ENCODE results near the gene LHX3.
A peak's percentile ranks its signal among the peaks of the same experiment; 100 is the strongest.

LHX3 gene

DNA sequence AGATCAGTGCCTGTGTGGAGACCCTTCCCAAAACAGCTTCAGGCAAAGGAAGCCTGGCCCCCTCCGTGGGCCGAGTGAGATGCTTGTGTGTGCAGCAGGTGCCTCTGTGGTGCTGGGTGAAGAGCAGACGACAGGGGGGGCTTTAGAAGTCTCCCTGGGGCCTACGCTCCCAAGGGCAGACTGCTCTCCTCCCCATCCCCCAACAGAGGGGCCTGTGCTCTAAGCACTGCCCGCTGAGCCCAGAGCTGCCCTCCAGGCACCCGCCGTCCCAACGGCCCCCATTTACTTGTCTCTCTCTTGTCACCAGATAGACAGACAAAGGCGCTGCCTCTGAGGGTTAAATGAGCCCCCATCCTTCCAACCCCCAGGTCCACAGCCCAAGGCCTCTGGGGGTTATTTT lies 2.7 kb upstream of the LHX3 start:
- no peak for DNase-seq (ENCODE audit: low spot score)

DNA sequence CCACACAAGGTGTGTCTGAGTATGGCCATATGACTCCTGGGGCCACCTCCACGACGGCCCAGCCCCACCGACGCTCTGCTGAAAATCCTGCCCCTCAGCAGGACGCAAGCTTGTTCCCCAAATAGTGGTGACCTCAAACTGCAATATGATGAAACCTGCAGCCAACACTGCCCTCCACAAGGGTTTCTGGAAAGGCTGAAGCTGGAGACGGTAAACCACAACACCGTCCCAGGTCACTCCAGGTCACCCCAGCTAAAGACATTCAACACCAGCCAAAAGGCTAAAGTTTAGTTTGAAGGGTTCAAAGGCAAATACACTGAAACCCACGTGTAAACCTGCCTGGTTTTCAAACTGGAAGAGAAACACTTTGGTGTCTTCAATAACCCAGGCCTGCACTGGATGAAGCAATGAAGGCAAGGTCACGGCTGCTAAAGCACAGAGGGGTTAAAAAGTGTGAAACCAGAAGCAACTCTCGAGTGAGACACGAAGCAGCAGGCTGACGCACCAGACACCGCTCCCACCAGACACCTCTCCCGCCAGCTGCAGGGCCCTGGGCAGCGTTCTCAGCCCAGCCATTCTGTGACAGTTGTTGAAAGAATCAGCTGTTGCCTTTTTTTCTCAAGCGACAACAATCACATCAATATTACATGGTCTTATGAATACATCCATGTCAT lies 1.8 kb upstream of the LHX3 start:
- no peak for DNase-seq (ENCODE audit: low spot score)

DNA sequence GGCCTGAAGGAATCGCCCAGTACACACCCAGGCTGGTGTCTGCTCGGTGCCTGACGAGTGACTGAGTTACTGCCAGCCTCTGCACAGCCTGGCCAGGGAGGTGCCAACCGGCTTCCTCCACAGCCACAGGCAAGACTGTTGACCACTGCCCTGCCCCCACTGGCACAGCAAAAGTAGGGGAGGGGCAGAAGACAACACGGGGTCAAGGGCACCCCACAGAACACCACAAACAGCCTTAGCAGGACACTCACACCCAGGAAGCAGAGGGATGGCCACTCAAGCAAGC lies 722 bp upstream of the LHX3 start:
- DNase-seq (ENCODE audit: low spot score) = no peak

DNA sequence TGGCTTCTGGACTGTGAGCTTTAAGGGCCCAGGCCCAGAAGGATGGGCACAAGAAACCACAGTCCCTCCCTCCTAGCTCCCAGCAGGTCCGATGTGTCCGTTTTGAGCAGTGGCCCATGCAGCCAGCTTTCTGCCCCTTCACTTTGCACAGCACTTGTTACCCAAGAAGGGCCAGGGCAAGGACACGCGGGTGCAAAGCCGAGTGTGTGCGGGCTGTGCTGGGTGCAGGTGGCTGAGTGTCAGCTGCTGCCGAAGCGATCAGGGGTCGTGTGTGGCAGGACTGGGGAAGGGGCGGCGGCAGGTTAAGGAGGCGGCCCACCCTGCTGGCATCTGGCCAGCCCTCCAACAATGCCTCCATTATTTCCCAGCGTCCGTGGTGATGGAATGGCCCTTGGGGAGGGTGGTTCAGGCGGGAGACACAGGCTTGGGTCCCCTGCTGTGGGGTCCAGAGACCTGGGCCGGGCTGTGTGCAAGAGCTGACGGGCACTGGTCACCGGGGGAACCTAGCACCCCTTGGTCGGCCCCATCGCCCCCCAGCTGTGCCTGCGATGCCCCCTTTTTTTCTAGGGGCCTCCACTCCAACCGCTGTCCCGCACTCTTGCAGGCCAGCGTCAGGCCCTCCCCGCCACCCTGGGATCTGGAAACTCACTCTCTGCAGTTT lies 653 bp downstream of the LHX3 start:
- no peak for DNase-seq (ENCODE audit: low spot score)

DNA sequence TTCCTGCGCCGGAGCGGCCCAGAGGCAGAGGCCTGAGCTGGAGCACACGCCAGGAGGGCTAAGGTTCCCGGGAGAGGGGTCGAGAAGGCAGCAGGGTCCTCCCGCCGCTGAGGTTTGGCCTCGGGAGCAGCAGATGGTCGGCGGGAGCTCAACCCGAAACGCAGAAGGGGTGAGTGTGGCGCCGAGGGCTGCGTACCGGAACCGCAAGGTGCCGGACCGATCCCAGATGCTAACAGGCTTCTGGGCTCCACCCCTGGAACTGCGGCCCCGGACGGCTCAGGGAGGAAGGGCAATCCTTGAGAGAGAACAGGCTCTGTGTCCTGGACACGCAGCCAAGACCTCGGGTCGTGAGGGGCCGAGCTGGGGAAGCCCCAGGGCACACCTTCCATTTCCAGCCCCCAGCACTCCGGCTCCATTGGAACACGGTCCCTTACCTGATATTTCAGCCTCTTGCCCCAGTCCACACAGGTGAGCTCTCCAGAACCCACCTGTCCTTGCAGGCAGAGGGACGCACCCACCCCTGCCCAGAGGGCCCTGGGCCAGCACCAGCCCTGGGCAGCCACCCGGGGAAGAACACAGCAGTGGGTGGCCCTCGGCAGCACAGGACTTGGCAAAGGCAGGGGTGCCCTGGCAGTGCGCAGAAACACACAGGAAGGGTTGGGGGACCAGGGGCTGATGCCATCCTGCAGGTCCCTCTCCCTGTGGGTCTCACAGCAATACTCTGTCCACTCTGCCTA lies 1.4 kb downstream of the LHX3 start:
- no peak for DNase-seq (ENCODE audit: low spot score)

DNA sequence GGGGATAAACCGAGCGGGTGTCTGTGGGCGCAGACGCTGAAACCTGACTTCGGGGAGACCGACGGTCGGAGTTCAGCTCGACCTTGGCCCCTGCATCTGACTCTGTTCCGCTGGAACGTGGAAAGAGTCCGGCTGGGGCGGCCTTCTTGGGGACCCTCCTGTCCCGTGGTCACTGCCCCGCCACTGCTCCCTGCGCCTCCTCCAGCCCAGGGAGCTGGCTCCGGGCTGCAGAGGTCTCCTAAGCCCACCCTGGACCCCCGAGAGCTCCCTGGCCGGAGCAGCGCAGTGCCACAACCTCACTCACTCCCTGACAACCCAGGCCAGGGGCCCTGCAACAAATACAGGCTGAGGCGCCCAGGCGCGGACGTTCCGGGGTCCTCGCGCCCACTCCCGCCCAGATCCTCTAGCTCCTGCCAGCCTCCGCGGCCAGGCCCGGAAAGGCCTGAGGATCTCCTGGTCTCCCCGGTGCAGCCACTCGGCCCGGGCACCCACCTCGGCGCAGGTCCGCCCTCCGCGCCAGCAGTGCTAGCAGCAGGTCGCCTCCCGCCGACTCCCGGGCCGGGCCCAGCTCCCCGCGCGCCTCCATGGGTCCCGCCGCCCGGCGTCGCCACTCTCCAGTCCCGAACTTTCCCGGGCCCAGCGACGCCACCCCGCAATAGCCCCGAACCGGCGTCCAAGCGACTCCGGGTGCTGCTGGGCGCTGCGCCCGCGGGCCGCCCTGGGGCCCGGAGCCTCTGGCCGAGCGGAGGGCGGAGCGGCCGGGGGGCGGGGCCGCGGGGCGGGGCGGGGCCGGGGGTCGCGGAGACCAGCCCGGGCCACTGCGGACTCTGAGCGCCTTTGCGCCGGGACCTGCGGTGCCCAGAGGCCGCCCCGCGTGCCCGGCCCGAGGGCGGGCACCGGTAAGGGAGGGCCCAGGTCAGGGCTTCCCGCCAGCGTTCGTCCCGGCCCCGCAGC lies 2.2 kb downstream of the LHX3 start:
- no peak for DNase-seq (ENCODE audit: low spot score)

DNA sequence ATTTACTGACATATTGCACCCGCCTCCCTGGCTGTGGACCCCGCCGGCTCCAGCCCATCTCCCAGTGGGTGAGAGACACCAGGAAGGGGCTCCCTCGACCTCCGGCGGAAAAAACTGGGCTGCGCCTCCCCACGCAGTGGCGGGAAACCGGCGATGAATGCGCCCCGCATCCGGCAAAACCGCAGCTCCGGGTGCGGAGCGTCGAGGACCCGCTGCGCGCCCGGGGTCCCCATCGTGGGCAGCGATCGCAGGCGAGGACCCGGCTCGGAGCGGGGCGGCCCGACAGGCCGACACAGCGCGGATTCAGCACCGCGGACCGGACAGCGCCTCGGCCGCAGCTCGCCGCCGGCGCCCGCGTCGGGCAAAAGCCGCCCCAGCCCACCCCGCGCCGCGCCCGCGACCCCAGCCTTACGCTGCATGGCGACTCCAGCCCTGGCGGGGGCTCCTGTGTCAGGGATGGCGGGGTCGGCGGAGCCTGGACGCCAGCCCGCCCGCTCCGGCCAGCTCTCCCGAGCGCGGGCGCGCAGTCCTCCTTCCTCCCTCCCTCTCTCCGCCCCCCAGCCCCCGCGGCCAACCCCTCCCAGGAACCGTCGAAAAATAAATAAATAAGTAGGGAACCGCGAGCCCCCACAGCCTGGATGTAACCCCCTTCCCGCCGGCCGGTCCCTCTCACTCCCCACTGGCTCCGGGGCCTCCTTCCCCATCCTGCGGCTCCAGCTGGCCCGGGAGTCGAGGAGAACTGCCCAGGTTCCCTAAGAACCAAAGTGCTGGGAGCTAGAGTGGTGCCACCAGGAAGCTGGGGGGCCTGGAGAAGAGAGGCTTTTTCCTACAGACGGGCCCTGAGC lies 3.1 kb downstream of the LHX3 start:
- DNase-seq (ENCODE audit: low spot score) = peak; percentile 86

DNA sequence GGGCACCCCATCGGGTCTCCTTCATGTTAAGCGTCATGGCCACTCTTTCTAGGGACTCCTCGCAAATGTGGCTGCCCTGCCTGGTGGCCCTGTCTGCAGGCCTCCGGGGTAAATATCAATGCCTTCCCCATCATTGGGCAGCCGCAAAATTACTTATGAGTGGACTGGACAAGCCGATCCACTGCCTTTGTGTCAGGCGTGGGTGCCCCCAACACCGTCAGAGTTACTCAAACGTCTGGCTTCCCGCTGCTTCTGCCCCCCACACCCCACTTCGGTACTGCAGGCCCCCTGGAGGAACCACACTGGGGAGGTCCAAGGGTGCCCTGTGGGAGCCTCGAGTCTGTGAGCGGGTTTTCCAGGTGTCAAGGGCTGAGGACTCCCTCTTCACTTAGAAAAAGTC lies 3.8 kb downstream of the LHX3 start:
- DNase-seq (ENCODE audit: low spot score) = no peak

DNA sequence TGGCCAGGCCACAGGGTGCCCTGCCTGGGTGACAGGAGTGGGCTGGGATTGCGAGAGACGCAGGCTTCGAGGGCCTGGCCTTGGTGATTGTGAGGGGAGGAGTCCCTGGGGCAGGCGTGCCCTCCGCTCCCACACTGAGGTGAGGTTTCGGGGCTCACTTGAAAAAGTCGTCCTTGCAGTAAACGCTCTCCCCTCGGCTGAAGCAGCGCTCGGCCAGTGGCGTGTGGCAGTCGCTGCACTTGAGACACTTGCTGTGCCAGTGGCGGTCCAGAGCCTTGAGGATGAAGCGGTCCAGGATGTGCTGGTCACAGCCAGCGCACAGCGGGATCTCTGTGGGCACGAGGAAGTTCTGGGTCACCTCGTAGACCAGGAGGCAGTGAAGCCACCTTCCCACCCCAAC lies 4.5 kb downstream of the LHX3 start:
- DNase-seq (ENCODE audit: low spot score) = no peak

DNA sequence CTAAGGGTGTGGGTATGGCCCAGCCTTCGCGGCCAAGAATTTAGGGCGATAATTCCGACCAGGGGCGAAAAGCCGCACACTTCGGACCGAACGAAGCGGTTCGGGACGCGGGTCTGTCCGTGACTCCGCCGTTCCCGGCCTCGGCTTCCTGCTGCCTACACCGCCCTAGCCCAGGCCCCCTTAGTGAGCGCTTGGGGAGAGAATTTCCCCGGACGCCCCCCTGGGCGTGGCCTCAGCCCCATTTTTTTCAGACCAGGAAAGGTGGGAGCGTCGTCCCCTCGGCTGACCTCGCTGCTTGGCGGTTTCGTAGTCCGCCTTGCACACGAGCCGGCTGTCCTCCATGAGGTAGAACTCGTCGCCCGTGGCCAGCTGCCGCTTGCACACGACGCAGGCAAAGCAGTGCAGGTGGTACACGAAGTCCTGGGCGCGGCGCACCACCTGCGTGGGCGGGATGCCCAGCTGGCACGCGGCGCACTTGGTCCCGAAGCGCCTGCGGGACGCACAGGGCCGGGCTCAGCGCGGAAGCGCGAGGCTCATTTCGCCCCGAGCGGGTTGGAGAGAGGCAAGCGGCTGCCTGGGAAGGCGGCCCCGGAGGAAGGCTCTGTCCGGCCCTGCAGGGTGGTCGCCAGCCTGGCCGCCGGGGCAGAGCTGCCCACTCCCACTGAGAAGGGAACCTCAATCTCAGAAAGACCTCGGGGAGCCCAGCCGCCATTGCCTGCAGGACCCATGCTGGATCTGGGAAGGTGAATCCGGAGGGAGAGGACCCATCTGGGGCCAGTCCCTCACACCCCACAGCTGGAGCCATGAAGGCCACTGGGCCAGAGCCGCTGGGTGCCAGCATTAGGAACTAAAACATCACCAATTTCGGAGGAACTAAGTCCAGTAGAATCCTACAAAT lies 5.3 kb downstream of the LHX3 start:
- no peak for DNase-seq (ENCODE audit: low spot score)

DNA sequence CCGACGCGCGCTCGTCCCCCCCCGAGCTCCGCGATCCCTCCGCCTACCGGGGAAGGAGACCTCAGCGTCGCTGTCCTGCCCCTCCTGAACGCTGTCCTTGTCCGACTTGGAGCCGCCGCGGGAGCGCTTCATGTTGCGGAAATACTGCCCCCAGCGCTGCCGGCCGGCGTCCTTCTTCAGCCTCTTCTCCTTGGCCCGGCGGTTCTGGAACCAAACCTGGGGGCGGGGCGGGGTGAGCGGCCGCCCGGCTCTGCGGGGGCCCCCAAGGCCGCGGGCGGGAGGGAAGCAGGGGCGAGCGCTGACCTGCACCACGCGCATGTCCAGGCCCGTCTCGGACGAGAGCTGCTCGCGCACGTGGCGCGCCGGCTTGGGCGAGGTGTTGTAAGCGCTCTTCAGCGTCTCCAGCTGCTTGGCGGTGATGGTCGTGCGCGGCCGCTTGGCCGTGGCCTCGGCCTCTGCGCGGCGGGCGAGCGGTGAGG lies 6.3 kb downstream of the LHX3 start:
- DNase-seq (ENCODE audit: low spot score) = no peak

DNA sequence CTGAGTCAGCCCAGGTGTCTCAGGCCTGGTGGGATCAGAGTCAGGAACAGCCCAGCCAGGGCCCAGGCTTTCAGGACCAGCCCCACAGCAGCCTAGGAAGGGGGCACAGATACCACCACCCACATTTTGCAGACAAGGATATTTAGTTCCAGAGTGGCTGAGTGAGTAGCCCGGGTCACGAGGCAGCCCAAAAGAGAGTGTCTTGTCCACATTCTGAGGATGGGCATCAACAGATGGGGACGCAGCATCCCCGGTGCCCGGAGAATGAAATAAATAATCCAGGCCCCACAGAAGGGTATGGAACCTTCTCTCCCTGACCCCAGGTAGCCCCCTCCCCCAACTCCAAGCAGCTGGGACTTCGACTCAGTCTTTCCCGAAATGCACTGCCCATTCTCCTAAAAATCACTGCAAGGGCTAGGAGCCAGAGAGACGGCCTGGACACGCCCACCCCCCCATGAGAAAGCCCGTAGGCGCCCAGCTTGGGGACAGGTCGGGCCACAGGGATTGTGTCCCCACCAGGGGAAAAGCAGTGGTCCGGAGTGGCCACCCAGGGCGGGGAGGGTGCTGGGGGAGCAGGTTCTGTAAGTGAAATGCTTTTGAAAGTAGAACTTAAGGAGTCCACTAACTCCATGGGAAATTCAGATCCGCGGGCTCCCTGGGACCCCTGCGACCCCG lies 6.9 kb downstream of the LHX3 start:
- no peak for DNase-seq (ENCODE audit: low spot score)

DNA sequence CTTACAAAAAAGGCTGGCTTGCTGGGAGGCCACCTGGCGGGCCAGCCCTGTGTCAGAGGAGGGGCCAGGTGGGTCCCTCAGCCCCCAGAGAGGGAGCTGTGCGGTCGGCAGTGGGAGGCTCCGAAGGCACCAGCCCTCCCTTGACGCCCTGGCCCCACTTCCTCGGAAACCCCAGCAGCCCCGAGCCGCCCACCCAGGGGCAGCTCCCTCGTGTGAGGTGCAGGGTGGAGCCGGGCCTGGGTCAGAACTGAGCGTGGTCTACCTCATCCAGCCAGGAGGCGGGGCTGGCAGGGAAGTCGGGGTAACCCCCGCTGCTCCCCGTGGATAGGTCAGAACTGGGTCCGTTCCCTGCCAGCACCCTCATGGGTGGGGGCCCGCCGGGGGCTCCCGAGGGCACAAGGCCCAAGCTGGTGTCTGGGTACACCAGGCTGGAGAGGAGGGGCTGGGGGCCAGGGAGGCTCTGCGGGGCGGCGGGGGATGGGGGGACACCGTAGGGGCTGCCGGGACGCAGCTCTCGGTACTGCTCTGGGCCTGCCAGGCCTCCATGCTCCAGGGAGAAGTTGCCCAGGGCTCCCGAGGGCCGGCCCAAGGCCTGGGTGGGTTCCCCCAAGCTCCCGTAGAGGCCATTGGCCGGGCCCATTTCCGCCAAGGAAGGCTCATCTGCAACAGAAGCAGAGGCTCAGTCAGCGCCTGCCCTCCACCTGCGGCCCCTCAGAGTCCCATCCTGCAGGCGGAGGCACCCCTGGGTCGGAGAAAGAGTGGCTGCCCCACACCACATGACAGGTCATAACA lies 7.6 kb downstream of the LHX3 start:
- no peak for DNase-seq (ENCODE audit: low spot score)

DNA sequence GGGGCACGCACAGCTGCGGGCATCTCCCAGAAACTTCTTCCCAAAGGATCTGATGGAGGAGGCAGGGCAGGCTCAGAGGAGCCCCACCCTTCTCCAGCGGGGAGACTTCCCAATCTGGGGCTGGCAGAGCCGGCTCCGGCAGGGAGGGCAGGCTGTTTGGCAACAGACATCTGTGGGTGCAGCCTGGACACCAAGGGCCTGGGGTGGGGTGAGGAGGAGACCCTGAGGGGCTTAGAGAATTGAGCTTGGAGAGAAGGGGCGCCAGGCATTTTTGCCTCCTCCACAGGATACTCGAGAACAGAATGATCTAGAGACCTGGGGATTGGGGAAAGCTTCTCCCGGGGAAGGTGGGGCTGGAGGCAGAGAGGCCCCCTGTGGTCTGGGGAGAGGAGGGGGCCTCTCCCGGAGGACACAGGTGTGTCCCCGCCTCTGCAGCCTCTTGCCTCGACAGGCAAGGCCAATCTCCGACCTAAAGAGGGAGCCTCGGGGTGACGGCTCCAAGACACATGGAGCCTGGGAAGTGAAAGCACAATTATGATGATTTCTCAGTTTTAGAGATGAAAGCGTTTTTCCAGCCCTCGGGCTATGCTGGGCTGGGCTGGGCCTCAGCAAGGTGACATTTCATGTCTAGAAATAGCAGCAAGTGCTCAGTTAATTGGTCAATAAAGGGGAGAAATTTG lies 8.4 kb downstream of the LHX3 start:
- no peak for DNase-seq (ENCODE audit: low spot score)

DNA sequence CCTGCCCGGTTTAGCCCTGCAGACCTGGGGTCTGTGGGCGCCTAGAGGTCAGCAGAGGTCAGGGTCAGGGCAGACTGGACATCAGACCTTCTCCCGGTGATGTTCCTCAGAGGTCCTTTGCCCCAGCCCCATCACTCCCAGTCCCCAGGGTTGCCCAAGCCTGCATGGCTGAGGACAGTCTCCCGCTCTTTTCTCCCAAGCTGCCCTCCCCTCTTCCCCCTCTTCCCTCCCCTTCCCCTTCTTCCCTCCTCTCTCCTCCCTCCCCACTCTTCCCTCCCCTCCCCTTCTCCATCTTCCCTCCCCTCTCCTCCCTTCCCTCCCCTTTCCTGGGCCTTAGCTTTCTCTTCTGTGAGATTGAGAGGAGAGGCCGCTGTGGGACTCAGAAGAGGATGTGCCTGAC lies 10.4 kb downstream of the LHX3 start:
- DNase-seq (ENCODE audit: low spot score) = no peak

DNA sequence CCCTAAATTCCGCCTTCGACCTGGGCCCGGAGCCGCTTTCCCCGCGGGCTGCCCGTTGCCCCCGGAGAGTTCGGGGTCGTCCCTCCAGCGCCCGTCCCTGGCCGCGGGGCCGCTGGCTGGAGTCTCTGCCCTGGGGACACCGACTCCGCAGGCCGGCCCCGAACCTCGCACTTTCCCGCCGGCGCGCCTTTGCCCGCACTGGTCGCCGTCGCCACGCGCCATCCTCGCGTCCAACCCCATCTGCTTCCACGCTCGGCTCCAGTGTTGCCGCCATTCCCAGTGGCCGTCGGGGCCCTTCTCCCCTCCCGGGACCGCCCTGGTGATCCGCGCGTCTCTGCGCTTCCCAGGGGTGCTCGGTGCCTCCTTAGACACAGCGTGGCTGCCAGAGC lies 11.0 kb downstream of the LHX3 start:
- no peak for DNase-seq (ENCODE audit: low spot score)

DNA sequence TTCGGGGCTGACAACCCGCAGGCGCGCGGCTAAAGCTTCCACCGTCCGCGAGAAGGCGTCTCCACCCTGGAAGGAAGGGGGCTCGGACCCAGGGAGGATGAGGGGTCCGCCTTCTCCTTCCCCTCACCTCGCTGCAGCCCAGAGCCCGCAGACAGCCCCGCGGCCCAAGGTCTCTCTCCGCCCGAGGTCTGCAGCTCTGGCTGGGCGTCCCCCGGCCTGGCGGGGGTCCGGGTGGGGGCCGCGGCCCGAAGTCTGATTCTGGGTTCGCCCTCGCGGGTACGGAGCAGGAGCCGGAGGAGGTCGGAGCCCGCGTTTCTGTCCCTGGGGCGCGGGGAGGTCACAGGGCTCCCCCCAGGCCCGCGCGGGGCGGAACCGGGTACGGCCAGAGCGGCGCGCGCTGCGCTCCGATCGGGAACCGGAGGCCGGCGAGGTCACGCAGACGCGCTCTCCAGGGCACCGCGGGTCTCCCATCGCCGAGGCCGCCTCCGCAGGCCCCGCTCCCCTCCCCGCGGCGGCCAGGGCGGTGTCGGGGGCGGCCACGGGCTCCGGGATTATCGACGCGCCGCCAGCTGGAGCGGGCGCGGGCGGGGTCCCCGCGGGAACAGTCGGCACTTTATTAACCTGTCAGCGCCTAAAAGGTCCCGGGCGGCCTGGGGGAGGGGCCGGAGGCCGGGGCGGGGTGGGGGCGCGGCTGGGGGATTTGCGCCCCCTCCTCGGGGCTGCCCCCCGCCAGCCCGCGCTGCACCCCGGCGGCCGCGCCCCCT lies 11.6 kb downstream of the LHX3 start:
- no peak for DNase-seq (ENCODE audit: low spot score)

Data from ecto neural progenitor cell (in vitro differentiated cells).